Lower lobe of right lung (tissue), 2 donors: ENCODE data around the gene HUS1B. TPM values are rescaled to one million over a fixed set of nuclear protein-coding genes. Genes with fewer than 3 reads are reported as not detected.

Source experiments
- ATAC-seq, 2 donors: fragments of 200-7000 bp; cut with Tn5 transposase; one replicate each; pipeline ENCODE4 v1.9.1; 2020 to 2022; ENCODE audit warnings: mild to moderate bottlenecking in 2 of 2, moderate library complexity in 2 of 2
- DNase-seq: peaks from one replicate; pipeline ENCODE4 v3.0.0-alpha.2; 2020
- H3K27ac ChIP-seq: fragments of 200-600 bp; one replicate; pipeline ENCODE4 v1.8.0; 2022
- H3K27me3 ChIP-seq: fragments of 200-600 bp; one replicate; pipeline ENCODE4 v1.8.0; 2022; ENCODE audit warnings: low read depth
- H3K36me3 ChIP-seq: fragments of 200-600 bp; one replicate; pipeline ENCODE4 v1.8.0; 2022; ENCODE audit warnings: mild to moderate bottlenecking
- H3K4me1 ChIP-seq: fragments of 200-600 bp; one replicate; pipeline ENCODE4 v1.8.0; 2022
- H3K4me3 ChIP-seq: fragments of 200-600 bp; one replicate; pipeline ENCODE4 v1.8.0; 2022; ENCODE audit warnings: mild to moderate bottlenecking
- H3K9me3 ChIP-seq: fragments of 200-600 bp; one replicate; pipeline ENCODE4 v1.8.0; 2022
- intact Hi-C: fragments of 100-400 bp; cut with DNase I; formaldehyde crosslinking; loops from one replicate; pipeline ENCODE4 v1.11.0; 2022
- total RNA-seq: library from RNA; stranded (reverse); fragmentation: NEBNext Ultra II Directional; extraction: Animal tissue kit (Norgen Biotek cat#: 25700); gene quantifications from one replicate; pipeline ENCODE4 v1.2.1, GENCODE V29; 2021
- TF ChIP-seq, protein P1 (sequence below): fragments of 200-600 bp; IDR thresholded peaks from one replicate; pipeline ENCODE4 v1.8.0; 2022; ENCODE audit warnings: antibody characterized with exemption, mild to moderate bottlenecking
- donor health status: DM: no; HTN: yes; CAD: no; lungs with severe emphysema.

HUS1B gene
- total RNA-seq, 1 donor from 2014 or later = 1.1 TPM

- ATAC-seq = no peak
- no peaks in the 10 kb centered on the region for H3K4me1 ChIP-seq
- H3K27me3 ChIP-seq = no peaks in the 10 kb centered on the region
- H3K4me3 ChIP-seq = no peak overlapping the region
- H3K36me3 ChIP-seq = peaks cover 22% of the 10 kb centered on the region
- H3K9me3 ChIP-seq = no peaks in the 10 kb centered on the region
- H3K27ac ChIP-seq = no peak overlapping the region
- intact Hi-C loops = no loop called here
- no peak for DNase-seq
- TF ChIP-seq, protein P1, sequence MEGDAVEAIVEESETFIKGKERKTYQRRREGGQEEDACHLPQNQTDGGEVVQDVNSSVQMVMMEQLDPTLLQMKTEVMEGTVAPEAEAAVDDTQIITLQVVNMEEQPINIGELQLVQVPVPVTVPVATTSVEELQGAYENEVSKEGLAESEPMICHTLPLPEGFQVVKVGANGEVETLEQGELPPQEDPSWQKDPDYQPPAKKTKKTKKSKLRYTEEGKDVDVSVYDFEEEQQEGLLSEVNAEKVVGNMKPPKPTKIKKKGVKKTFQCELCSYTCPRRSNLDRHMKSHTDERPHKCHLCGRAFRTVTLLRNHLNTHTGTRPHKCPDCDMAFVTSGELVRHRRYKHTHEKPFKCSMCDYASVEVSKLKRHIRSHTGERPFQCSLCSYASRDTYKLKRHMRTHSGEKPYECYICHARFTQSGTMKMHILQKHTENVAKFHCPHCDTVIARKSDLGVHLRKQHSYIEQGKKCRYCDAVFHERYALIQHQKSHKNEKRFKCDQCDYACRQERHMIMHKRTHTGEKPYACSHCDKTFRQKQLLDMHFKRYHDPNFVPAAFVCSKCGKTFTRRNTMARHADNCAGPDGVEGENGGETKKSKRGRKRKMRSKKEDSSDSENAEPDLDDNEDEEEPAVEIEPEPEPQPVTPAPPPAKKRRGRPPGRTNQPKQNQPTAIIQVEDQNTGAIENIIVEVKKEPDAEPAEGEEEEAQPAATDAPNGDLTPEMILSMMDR = no peak
Observed at GRCh38 chr6:620950-621349, 36.0 kb downstream of the HUS1B start.

DNA sequence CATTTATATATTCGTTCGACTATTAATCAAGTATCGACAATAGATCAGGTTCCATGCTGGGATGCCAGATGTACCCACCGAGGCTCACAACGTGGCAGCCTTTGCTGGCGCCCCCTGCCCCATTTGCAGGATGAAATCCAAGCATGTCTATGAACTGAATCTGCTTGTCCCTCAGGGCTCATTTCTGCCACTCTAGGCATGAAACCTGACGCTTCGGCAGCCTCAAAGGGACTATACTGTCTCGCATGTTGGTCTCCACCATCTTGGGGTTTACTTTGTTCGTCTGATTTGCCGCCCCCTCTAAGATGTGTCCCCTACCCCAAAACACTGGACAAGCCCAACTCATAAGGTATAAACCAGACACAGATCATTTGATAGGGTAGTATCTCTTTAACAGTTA is 36.7 kb downstream of the HUS1B start:
- Histone ChIP-seq H3K36me3 (peaks cover 28% of the 10 kb centered on the region), H3K4me3 (no peak overlapping the region), H3K27me3 (no peaks in the 10 kb centered on the region), H3K9me3 (no peaks in the 10 kb centered on the region), H3K4me1 (no peaks in the 10 kb centered on the region), H3K27ac (no peak overlapping the region)
- intact Hi-C loops = no loop called here
- no peak for DNase-seq
- TF ChIP-seq, protein P1 = no peak
- ATAC-seq = no peak

DNA sequence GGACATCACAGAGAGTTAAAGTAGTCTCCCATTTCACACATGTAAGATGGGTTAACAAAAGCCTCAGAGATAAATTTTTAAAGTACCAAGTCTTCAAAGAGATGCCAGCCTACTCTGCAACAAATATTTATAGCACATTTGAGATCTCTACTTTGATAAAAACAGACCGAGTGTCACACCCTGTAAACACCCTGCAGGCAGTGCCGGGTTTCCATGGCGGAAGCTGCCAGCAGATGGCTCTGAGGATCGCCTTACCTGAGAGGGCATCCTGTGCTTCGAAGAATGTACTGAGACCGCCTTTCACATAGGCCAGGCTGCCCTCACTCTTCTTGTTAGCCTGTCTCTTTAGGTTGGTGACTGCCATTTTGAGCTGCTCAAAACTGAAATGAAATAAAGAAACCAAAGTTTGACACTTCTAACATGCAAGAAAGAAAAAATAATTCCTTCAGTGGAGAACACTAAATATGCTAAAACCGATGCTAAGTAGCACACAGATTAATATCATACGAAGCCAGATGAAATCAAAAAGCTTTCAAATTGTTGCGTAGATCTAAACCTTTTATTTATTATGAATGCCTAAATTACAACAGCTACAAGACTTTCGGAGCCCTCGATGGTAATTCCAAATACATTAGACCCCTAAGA is 39.3 kb downstream of the HUS1B start:
- H3K4me1 ChIP-seq = no peaks in the 10 kb centered on the region
- H3K36me3 ChIP-seq = peaks cover 30% of the 10 kb centered on the region
- ATAC-seq (no peak), DNase-seq (no peak)
- TF ChIP-seq, protein P1 = no peak
- H3K9me3 ChIP-seq = no peaks in the 10 kb centered on the region
- no peak overlapping the region for H3K4me3 ChIP-seq
- intact Hi-C loops = no loop called here
- no peaks in the 10 kb centered on the region for H3K27me3 ChIP-seq
- H3K27ac ChIP-seq = no peak overlapping the region

GRCh38 chr6:613981-614380 is 42.9 kb downstream of the HUS1B start:
- TF ChIP-seq, protein P1 = no peak
- H3K36me3 ChIP-seq = peaks cover 43% of the 10 kb centered on the region
- ATAC-seq (no peak), DNase-seq (no peak)
- no peaks in the 10 kb centered on the region for H3K27me3 ChIP-seq
- H3K4me3 ChIP-seq = no peak overlapping the region
- H3K4me1 ChIP-seq = peaks cover 6% of the 10 kb centered on the region
- intact Hi-C loops = no loop called here
- no peaks in the 10 kb centered on the region for H3K9me3 ChIP-seq
- no peak overlapping the region for H3K27ac ChIP-seq

- no peak overlapping the region for H3K4me3 ChIP-seq
- H3K36me3 ChIP-seq = peaks cover 45% of the 10 kb centered on the region
- intact Hi-C loops = no loop called here
- no peaks in the 10 kb centered on the region for H3K9me3 ChIP-seq
- TF ChIP-seq, protein P1 = no peak
- H3K27ac ChIP-seq = no peak overlapping the region
- DNase-seq (no peak), ATAC-seq (no peak)
- no peaks in the 10 kb centered on the region for H3K27me3 ChIP-seq
- H3K4me1 ChIP-seq = peaks cover 6% of the 10 kb centered on the region
Observed at GRCh38 chr6:611928-612327, 45.0 kb downstream of the HUS1B start.
